ENCODE results near the gene GABRA4. TPM values are rescaled to one million over a fixed set of nuclear protein-coding genes. Genes with fewer than 3 reads are reported as not detected.

The GABRA4 gene
- polyA plus RNA-seq, 1 experiment: not detected

GRCh38 chr4:47031751-47032404 is 38.5 kb upstream of the GABRA4 start:
- no peak for DNase-seq (ENCODE audit: low read depth)
- H3K27me3 ChIP-seq (ENCODE audit: control insufficient read depth, insufficient read depth, low read length): peaks cover 11% of the 10 kb centered on the region
- CTCF ChIA-PET: no interaction called here
- no peak for TF ChIP-seq CTCF (IDR thresholded peaks at IDR 0.05; ENCODE audit: insufficient read depth, low read depth, low read length)
- POLR2A ChIA-PET: no interaction called here
- no peaks in the 10 kb centered on the region for H3K36me3 ChIP-seq (ENCODE audit: control insufficient read depth, insufficient read depth, low read length)
- H3K4me3 ChIP-seq (ENCODE audit: low read depth, low read length): peak overlapping the region; percentile 4; the same call in 1 of the 2 replicates

GRCh38 chr4:47031011-47031678 is 37.8 kb upstream of the GABRA4 start, which contains the start of gene GABRB1:
GABRB1 (plus strand) TSS chr4:47031567.
- TF ChIP-seq CTCF (IDR thresholded peaks at IDR 0.05; ENCODE audit: insufficient read depth, low read depth, low read length): no peak
- H3K36me3 ChIP-seq (ENCODE audit: control insufficient read depth, insufficient read depth, low read length): no peaks in the 10 kb centered on the region
- no peak for DNase-seq (ENCODE audit: low read depth)
- ChIA-PET POLR2A (no interaction called here), CTCF (no interaction called here)
- H3K4me3 ChIP-seq (ENCODE audit: low read depth, low read length): peak within 1 kb of the TSS; percentile 32
- H3K27me3 ChIP-seq (ENCODE audit: control insufficient read depth, insufficient read depth, low read length): peaks cover 11% of the 10 kb centered on the region

GRCh38 chr4:47017494-47017893 is 24.1 kb upstream of the GABRA4 start:
- H3K4me3 ChIP-seq (ENCODE audit: low read depth, low read length): no peak overlapping the region
- ChIA-PET POLR2A (no interaction called here), CTCF (no interaction called here)
- TF ChIP-seq CTCF (IDR thresholded peaks at IDR 0.05; ENCODE audit: insufficient read depth, low read depth, low read length): no peak
- H3K36me3 ChIP-seq (ENCODE audit: control insufficient read depth, insufficient read depth, low read length): no peaks in the 10 kb centered on the region
- H3K27me3 ChIP-seq (ENCODE audit: control insufficient read depth, insufficient read depth, low read length): no peaks in the 10 kb centered on the region
- DNase-seq (ENCODE audit: low read depth): no peak

- Histone ChIP-seq H3K4me3 (ENCODE audit: low read depth, low read length) (no peak overlapping the region), H3K27me3 (ENCODE audit: control insufficient read depth, insufficient read depth, low read length) (no peaks in the 10 kb centered on the region), H3K36me3 (ENCODE audit: control insufficient read depth, insufficient read depth, low read length) (no peaks in the 10 kb centered on the region)
- no peak for TF ChIP-seq CTCF (IDR thresholded peaks at IDR 0.05; ENCODE audit: insufficient read depth, low read depth, low read length)
- ChIA-PET CTCF (no interaction called here), POLR2A (no interaction called here)
- DNase-seq (ENCODE audit: low read depth): no peak
Observed at GRCh38 chr4:47017081-47017480, 23.7 kb upstream of the GABRA4 start.

- Histone ChIP-seq H3K36me3 (ENCODE audit: control insufficient read depth, insufficient read depth, low read length) (no peaks in the 10 kb centered on the region), H3K27me3 (ENCODE audit: control insufficient read depth, insufficient read depth, low read length) (no peaks in the 10 kb centered on the region), H3K4me3 (ENCODE audit: low read depth, low read length) (no peak overlapping the region)
- TF ChIP-seq CTCF (IDR thresholded peaks at IDR 0.05; ENCODE audit: insufficient read depth, low read depth, low read length): no peak
- POLR2A ChIA-PET: no interaction called here
- CTCF ChIA-PET: no interaction called here
- no peak for DNase-seq (ENCODE audit: low read depth)
Observed at GRCh38 chr4:47013373-47013772, 20.0 kb upstream of the GABRA4 start.
